Endothelial cell of umbilical vein (primary cell): ENCODE data around the gene LIG3.
A peak's percentile ranks its signal among the peaks of the same experiment; 100 is the strongest.

Experiments
- CTCF ChIP-seq, 2 donors: IDR thresholded peaks; 1 replicate in 1 of 2; 2 replicates in 1 of 2; pipeline ENCODE4 v1.5.1; 2011; ENCODE audit warnings: low read length in 2 of 2, mild to moderate bottlenecking in 2 of 2, moderate library complexity in 2 of 2, control low read depth in 1 of 2, inconsistent platforms in 1 of 2, low read depth in 1 of 2; ENCODE audit not compliant: insufficient read depth in 1 of 2; ENCODE audit errors: extremely low read depth in 1 of 2
- EZH2 ChIP-seq: IDR thresholded peaks from 2 replicates; pipeline ENCODE4 v1.6.1; 2012; ENCODE audit warnings: borderline replicate concordance, low read depth, mild to moderate bottlenecking, moderate library complexity, low read length, inconsistent platforms; ENCODE audit not compliant: severe bottlenecking
- FOS ChIP-seq: IDR thresholded peaks from 2 replicates; pipeline ENCODE4 v1.6.1; 2011; ENCODE audit warnings: mild to moderate bottlenecking, low read length, moderate library complexity, borderline replicate concordance; ENCODE audit not compliant: insufficient read depth
- GATA2 ChIP-seq: IDR thresholded peaks from 2 replicates; pipeline ENCODE4 v1.7.0; 2011; ENCODE audit warnings: low read depth, mild to moderate bottlenecking, moderate library complexity, mixed read lengths, low read length; ENCODE audit not compliant: insufficient read length, insufficient read depth
- JUN ChIP-seq: IDR thresholded peaks from 2 replicates; pipeline ENCODE4 v1.6.1; 2011; ENCODE audit warnings: borderline replicate concordance, low read depth; ENCODE audit not compliant: insufficient read length, insufficient read depth
- MAX ChIP-seq: IDR thresholded peaks from 2 replicates; pipeline ENCODE4 v1.6.1; 2011; ENCODE audit not compliant: insufficient read depth, insufficient read length
- MYC ChIP-seq: IDR thresholded peaks from one replicate; pipeline ENCODE4 v1.6.1; 2011; ENCODE audit warnings: mild to moderate bottlenecking, low read depth, low read length
- POLR2A ChIP-seq: IDR thresholded peaks from 2 replicates; pipeline ENCODE4 v1.6.1; 2012; ENCODE audit warnings: low read depth, mild to moderate bottlenecking, control low read depth, low read length
- POLR2AphosphoS5 ChIP-seq: IDR thresholded peaks from 2 replicates; pipeline ENCODE4 v1.6.1; 2012; ENCODE audit warnings: low read depth, mild to moderate bottlenecking, control low read depth, low read length, moderate library complexity; ENCODE audit not compliant: insufficient read depth

GRCh38 chr17:34998205-34998604 lies 17.9 kb downstream of the LIG3 start:
- peak; percentile 92 to 95 for TF ChIP-seq CTCF (IDR thresholded peaks at IDR 0.05; ENCODE audit: extremely low read depth in 1 of 2, insufficient read depth in 1 of 2, low read depth in 1 of 2, low read length in 2 of 2)
- no peak for TF ChIP-seq MAX
- TF ChIP-seq EZH2: no peak
- no peak for TF ChIP-seq POLR2AphosphoS5
- no peak for TF ChIP-seq POLR2A
- TF ChIP-seq GATA2: no peak
- TF ChIP-seq FOS: no peak
- no peak for TF ChIP-seq MYC
- no peak for TF ChIP-seq JUN
